ENCODE measurements around the gene MRS2.

MRS2 gene

GRCh38 chr6:24458941-24459340, 56.2 kb downstream of the MRS2 start:
- Histone ChIP-seq H3K36me3 (ENCODE audit: low read length) (no peaks in the 10 kb centered on the region), H3K9me2 (replicated peaks; ENCODE audit: insufficient read depth, low read length) (no peaks in the 10 kb centered on the region), H3F3A (ENCODE audit: insufficient read depth) (no peaks in the 10 kb centered on the region), H3K9ac (ENCODE audit: low read length) (no peak overlapping the region), H2AFZ (ENCODE audit: low read depth, low read length, severe bottlenecking) (no peak overlapping the region), H3K4me3 (ENCODE audit: insufficient read depth, low read length, poor library complexity, severe bottlenecking) (no peak overlapping the region), H3K79me2 (ENCODE audit: insufficient read depth, low read length) (no peaks in the 10 kb centered on the region), H3K4me2 (ENCODE audit: low read depth, low read length, poor library complexity, severe bottlenecking) (no peak overlapping the region), H4K20me1 (ENCODE audit: low read depth, low read length) (no peaks in the 10 kb centered on the region), H3K27ac (ENCODE audit: low read depth, low read length) (no peak overlapping the region), H3K27me3 (ENCODE audit: low read length) (no peaks in the 10 kb centered on the region), H3K9me3 (ENCODE audit: insufficient read depth, low read length) (no peaks in the 10 kb centered on the region)
- TF ChIP-seq CTCF (IDR thresholded peaks at IDR 0.05; ENCODE audit: insufficient read depth, low read length, poor library complexity, severe bottlenecking) = no peak
- TF ChIP-seq EZH2phosphoT487 (conservative IDR thresholded peaks at IDR 0.05; ENCODE audit: low read length) = no peak

GRCh38 chr6:24460966-24461365, 58.2 kb downstream of the MRS2 start:
- Histone ChIP-seq H3K27ac (ENCODE audit: low read depth, low read length) (no peak overlapping the region), H2AFZ (ENCODE audit: low read depth, low read length, severe bottlenecking) (no peak overlapping the region), H3K36me3 (ENCODE audit: low read length) (no peaks in the 10 kb centered on the region), H3K9me2 (replicated peaks; ENCODE audit: insufficient read depth, low read length) (no peaks in the 10 kb centered on the region), H3K27me3 (ENCODE audit: low read length) (no peaks in the 10 kb centered on the region), H3K9ac (ENCODE audit: low read length) (no peak overlapping the region), H4K20me1 (ENCODE audit: low read depth, low read length) (no peaks in the 10 kb centered on the region), H3K4me2 (ENCODE audit: low read depth, low read length, poor library complexity, severe bottlenecking) (no peak overlapping the region), H3K4me3 (ENCODE audit: insufficient read depth, low read length, poor library complexity, severe bottlenecking) (no peak overlapping the region), H3F3A (ENCODE audit: insufficient read depth) (no peaks in the 10 kb centered on the region), H3K79me2 (ENCODE audit: insufficient read depth, low read length) (no peaks in the 10 kb centered on the region), H3K9me3 (ENCODE audit: insufficient read depth, low read length) (no peaks in the 10 kb centered on the region)
- no peak for TF ChIP-seq CTCF (IDR thresholded peaks at IDR 0.05; ENCODE audit: insufficient read depth, low read length, poor library complexity, severe bottlenecking)
- no peak for TF ChIP-seq EZH2phosphoT487 (conservative IDR thresholded peaks at IDR 0.05; ENCODE audit: low read length)

GRCh38 chr6:24464253-24465038, 61.7 kb downstream of the MRS2 start:
- H3K9ac ChIP-seq (ENCODE audit: low read length) = no peak overlapping the region
- no peaks in the 10 kb centered on the region for H3K9me3 ChIP-seq (ENCODE audit: insufficient read depth, low read length)
- no peaks in the 10 kb centered on the region for H4K20me1 ChIP-seq (ENCODE audit: low read depth, low read length)
- TF ChIP-seq EZH2phosphoT487 (conservative IDR thresholded peaks at IDR 0.05; ENCODE audit: low read length) = no peak
- TF ChIP-seq CTCF (IDR thresholded peaks at IDR 0.05; ENCODE audit: insufficient read depth, low read length, poor library complexity, severe bottlenecking) = no peak
- no peaks in the 10 kb centered on the region for H3K9me2 ChIP-seq (replicated peaks; ENCODE audit: insufficient read depth, low read length)
- no peaks in the 10 kb centered on the region for H3K27me3 ChIP-seq (ENCODE audit: low read length)
- no peak overlapping the region for H3K27ac ChIP-seq (ENCODE audit: low read depth, low read length)
- H3K36me3 ChIP-seq (ENCODE audit: low read length) = no peaks in the 10 kb centered on the region
- no peak overlapping the region for H3K4me3 ChIP-seq (ENCODE audit: insufficient read depth, low read length, poor library complexity, severe bottlenecking)
- H2AFZ ChIP-seq (ENCODE audit: low read depth, low read length, severe bottlenecking) = no peak overlapping the region
- no peaks in the 10 kb centered on the region for H3F3A ChIP-seq (ENCODE audit: insufficient read depth)
- H3K4me2 ChIP-seq (ENCODE audit: low read depth, low read length, poor library complexity, severe bottlenecking) = no peak overlapping the region
- no peaks in the 10 kb centered on the region for H3K79me2 ChIP-seq (ENCODE audit: insufficient read depth, low read length)

All from SU-DHL-6 (cell line).